ENCODE results near the gene ZNF608. TPM values are rescaled to one million over a fixed set of nuclear protein-coding genes. Genes with fewer than 3 reads are reported as not detected.

The ZNF608 gene
- total RNA-seq, 6 experiments from 2014 or later = 3.9 to 6.5 (median 4.9) TPM

DNA sequence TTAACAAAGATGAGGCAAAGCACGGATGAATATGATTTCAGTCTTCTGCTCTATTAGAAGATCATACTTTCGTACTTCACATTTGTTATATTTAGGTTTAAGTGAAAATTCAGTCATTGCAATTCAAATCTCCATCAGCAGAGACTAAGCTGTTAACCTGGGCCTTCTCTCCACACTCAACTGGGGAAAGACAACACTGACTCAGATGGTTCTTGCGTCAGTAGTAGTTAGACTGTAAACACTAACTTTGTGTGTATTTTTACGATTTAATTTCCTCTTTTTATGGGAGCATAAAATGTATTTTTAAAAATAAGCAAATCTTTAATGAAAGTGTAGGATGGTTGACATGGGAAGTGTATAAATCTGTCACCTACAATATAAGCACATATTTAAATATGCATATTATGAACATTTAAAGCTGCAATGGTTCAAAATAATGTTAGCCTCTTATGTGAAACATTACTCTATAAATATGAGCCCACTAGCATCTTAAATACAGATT, 42.7 kb upstream of the ZNF608 start:
- no peak for TF ChIP-seq CTCF (IDR thresholded peaks at IDR 0.05)
- TF ChIP-seq POLR2A (IDR thresholded peaks at IDR 0.05) = no peak
- Histone ChIP-seq H3K9me3 (no peaks in the 10 kb centered on the region), H3K27me3 (no peaks in the 10 kb centered on the region), H3K36me3 (no peaks in the 10 kb centered on the region), H3K4me1 (peaks cover 0 to 3% (median 1%) of the 10 kb centered on the region in 4 donors), H3K4me3 (no peak overlapping the region), H3K27ac (no peak overlapping the region)
- 68% methylated on average over 4 of the region's 4 CpGs for WGBS (ENCODE audit: insufficient coverage, low coverage, low lambda C conversion rate, missing lambda C conversion rate)
- DNase-seq = no peak
- ATAC-seq = peak in 1 of 4 donors; percentile 47
- intact Hi-C loops (cut with DNase I) = no loop called here

- no peak for DNase-seq
- Histone ChIP-seq H3K27ac (peak overlapping the region in 2 of 3 donors; percentile 39 to 41), H3K27me3 (no peaks in the 10 kb centered on the region), H3K4me3 (no peak overlapping the region), H3K9me3 (no peaks in the 10 kb centered on the region), H3K4me1 (peaks cover 0 to 6% (median 2%) of the 10 kb centered on the region in 4 donors), H3K36me3 (no peaks in the 10 kb centered on the region)
- TF ChIP-seq CTCF (IDR thresholded peaks at IDR 0.05) = no peak
- 36% methylated on average over 2 of the region's 2 CpGs for WGBS (ENCODE audit: insufficient coverage, low coverage, low lambda C conversion rate, missing lambda C conversion rate)
- intact Hi-C loops (cut with DNase I) = no loop called here
- ATAC-seq = peak; percentile 73 to 96 (median 90)
Observed at GRCh38 chr5:124783794-124784193, 37.4 kb upstream of the ZNF608 start.

GRCh38 chr5:124783285-124783684, 36.8 kb upstream of the ZNF608 start:
- 96% methylated on average over 3 of the region's 3 CpGs for WGBS (ENCODE audit: insufficient coverage, low coverage, low lambda C conversion rate, missing lambda C conversion rate)

GRCh38 chr5:124782262-124782661, 35.8 kb upstream of the ZNF608 start:
- no peak for ATAC-seq
- TF ChIP-seq POLR2A (IDR thresholded peaks at IDR 0.05) (no peak), CTCF (IDR thresholded peaks at IDR 0.05) (no peak)

More at GRCh38 chr5:124783285-124783684, 36.8 kb upstream of the ZNF608 start:
- ATAC-seq (peak in 1 of 4 donors; percentile 8), DNase-seq (no peak)
- Histone ChIP-seq H3K4me1 (peaks cover 0 to 6% (median 2%) of the 10 kb centered on the region in 4 donors), H3K4me3 (no peak overlapping the region), H3K36me3 (no peaks in the 10 kb centered on the region), H3K27me3 (no peaks in the 10 kb centered on the region), H3K27ac (peak overlapping the region in 2 of 3 donors; percentile 27 to 41), H3K9me3 (no peaks in the 10 kb centered on the region)
- TF ChIP-seq CTCF (IDR thresholded peaks at IDR 0.05) (no peak), POLR2A (IDR thresholded peaks at IDR 0.05) (no peak)
- intact Hi-C loops (cut with DNase I) = no loop called here

More at GRCh38 chr5:124782262-124782661, 35.8 kb upstream of the ZNF608 start:
- no peak overlapping the region for H3K4me3 ChIP-seq
- H3K9me3 ChIP-seq = no peaks in the 10 kb centered on the region
- no peaks in the 10 kb centered on the region for H3K27me3 ChIP-seq
- no peak overlapping the region for H3K27ac ChIP-seq
- no peak for DNase-seq
- intact Hi-C loops (cut with DNase I) = no loop called here
- peaks cover 0 to 6% (median 2%) of the 10 kb centered on the region in 4 donors for H3K4me1 ChIP-seq
- WGBS (ENCODE audit: insufficient coverage, low coverage, low lambda C conversion rate, missing lambda C conversion rate) = 83% methylated on average over 1 of the region's 1 CpG
- no peaks in the 10 kb centered on the region for H3K36me3 ChIP-seq

All from right lobe of liver (tissue), 6 donors.